HepG2 (cell line): Measurements from ENCODE around the gene MAPK7.

Experiments used
- EZH2 ChIP-seq: conservative IDR thresholded peaks from 2 replicates; pipeline ENCODE4 v1.6.1; 2012; ENCODE audit warnings: mild to moderate bottlenecking, low read depth, low read length, moderate library complexity
- HNRNPUL1 ChIP-seq: fragments of 200-400 bp; formaldehyde crosslinking; IDR thresholded peaks from 2 replicates; pipeline ENCODE4 v1.6.1; 2017; ENCODE audit warnings: low read depth, mild to moderate bottlenecking, low read length, moderate library complexity
- JUN ChIP-seq: sonication (generic); formaldehyde crosslinking; IDR thresholded peaks from 2 replicates; pipeline ENCODE4 v1.4.0; 2020; ENCODE audit warnings: mild to moderate bottlenecking, missing genetic modification reagents
- MXI1 ChIP-seq: IDR thresholded peaks from 3 replicates; pipeline ENCODE4 v1.6.1; 2012; ENCODE audit warnings: low read depth, low read length, inconsistent platforms, borderline replicate concordance
- RFX5 ChIP-seq: IDR thresholded peaks from 2 replicates; pipeline ENCODE4 v1.6.1; 2011; ENCODE audit warnings: low read depth, low read length, improper control_type of control experiment
- ZNF251 ChIP-seq: sonication (generic); formaldehyde crosslinking; IDR thresholded peaks from 2 replicates; pipeline ENCODE4 v1.9.0; 2021; ENCODE audit warnings: mild to moderate bottlenecking, missing genetic modification reagents
- ZNF772 ChIP-seq: sonication (generic); formaldehyde crosslinking; IDR thresholded peaks from 2 replicates; pipeline ENCODE4 v1.5.0; 2020; ENCODE audit warnings: mild to moderate bottlenecking, missing genetic modification reagents
- TF ChIP-seq, protein P1 (sequence below): IDR thresholded peaks from 2 replicates; pipeline ENCODE4 v1.6.1; 2016; ENCODE audit warnings: missing compliant biosample characterization, missing genetic modification reagents, borderline replicate concordance
- TF ChIP-seq, protein P2 (sequence below): IDR thresholded peaks from 2 replicates; pipeline ENCODE4 v1.6.1; 2012; ENCODE audit warnings: inconsistent platforms

DNA sequence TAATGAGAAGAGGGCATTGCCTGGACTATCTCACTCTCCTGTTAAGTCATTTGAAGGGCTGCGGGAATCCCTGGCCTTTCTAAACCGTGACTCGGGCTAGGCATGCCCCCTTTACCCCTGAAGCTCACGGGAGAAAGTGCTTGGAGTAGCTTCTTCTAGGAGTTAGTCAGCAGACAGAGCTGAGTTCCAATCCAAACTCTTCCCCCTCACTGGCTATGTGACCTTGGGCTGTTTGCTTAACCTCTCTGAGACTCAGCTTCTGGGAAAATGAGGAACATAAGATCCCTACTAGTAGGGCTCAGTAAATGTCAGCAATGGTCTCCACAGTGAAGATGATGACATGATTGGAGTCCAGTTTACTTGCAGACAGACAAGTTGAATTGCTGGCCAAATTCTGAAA is 10.1 kb upstream of the MAPK7 start:
- TF ChIP-seq EZH2: no peak
- no peak for TF ChIP-seq MXI1
- TF ChIP-seq ZNF251: no peak
- TF ChIP-seq RFX5: no peak
- no peak for TF ChIP-seq JUN (CRISPR knock-in tag)
- no peak for TF ChIP-seq HNRNPUL1
- TF ChIP-seq, protein P1, sequence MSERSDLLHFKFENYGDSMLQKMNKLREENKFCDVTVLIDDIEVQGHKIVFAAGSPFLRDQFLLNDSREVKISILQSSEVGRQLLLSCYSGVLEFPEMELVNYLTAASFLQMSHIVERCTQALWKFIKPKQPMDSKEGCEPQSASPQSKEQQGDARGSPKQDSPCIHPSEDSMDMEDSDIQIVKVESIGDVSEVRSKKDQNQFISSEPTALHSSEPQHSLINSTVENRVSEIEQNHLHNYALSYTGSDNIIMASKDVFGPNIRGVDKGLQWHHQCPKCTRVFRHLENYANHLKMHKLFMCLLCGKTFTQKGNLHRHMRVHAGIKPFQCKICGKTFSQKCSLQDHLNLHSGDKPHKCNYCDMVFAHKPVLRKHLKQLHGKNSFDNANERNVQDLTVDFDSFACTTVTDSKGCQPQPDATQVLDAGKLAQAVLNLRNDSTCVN (CRISPR knock-in tag): no peak
- TF ChIP-seq ZNF772 (CRISPR knock-in tag): no peak
- TF ChIP-seq, protein P2, sequence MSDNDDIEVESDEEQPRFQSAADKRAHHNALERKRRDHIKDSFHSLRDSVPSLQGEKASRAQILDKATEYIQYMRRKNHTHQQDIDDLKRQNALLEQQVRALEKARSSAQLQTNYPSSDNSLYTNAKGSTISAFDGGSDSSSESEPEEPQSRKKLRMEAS: no peak
